Colonic mucosa (tissue), 4 donors: ENCODE data around the gene SCAMP1. TPM values are rescaled to one million over a fixed set of nuclear protein-coding genes. Genes with fewer than 3 reads are reported as not detected.

Experiments
- DNase-seq: peaks from one replicate; pipeline ENCODE4 v3.0.0-alpha.2; 2020
- H3K27ac ChIP-seq: fragments of 200-600 bp; one replicate; pipeline ENCODE4 v1.8.0; 2021
- H3K27me3 ChIP-seq: fragments of 200-600 bp; one replicate; pipeline ENCODE4 v1.8.0; 2021
- H3K36me3 ChIP-seq: fragments of 200-600 bp; one replicate; pipeline ENCODE4 v1.8.0; 2021
- H3K4me1 ChIP-seq: fragments of 200-600 bp; one replicate; pipeline ENCODE4 v1.8.0; 2021; ENCODE audit warnings: mild to moderate bottlenecking
- H3K4me3 ChIP-seq: fragments of 200-600 bp; one replicate; pipeline ENCODE4 v1.8.0; 2021
- H3K9ac ChIP-seq, 2 donors: one replicate each; pipeline ENCODE4 v1.7.0; 2013; ENCODE audit warnings: control low read depth in 2 of 2, low read depth in 2 of 2, low read length in 2 of 2
- H3K9me3 ChIP-seq: fragments of 200-600 bp; one replicate; pipeline ENCODE4 v1.8.0; 2021
- CTCF ChIP-seq: fragments of 200-600 bp; IDR thresholded peaks from one replicate; pipeline ENCODE4 v1.8.0; 2022; ENCODE audit warnings: antibody characterized with exemption, mild to moderate bottlenecking
- intact Hi-C: fragments of 100-400 bp; cut with DNase I; formaldehyde crosslinking; loops from one replicate; pipeline ENCODE4 v1.14.1; 2022
- total RNA-seq, 2 donors: library from RNA; stranded (reverse); fragmentation: NEBNext Ultra II Directional in 1 of 2; extraction: Animal tissue kit (Norgen Biotek cat#: 25700) in 1 of 2; gene quantifications; one replicate each; pipeline ENCODE4 v1.2.1, GENCODE V29; 2021
- donor health status: healthy.
- donor health status: DM: no; HTN: no; CAD: no.
- donor health status: DM: no; HTN: no; CAD: no.

The SCAMP1 gene
- total RNA-seq, 2 donors from 2014 or later, result 26.4 to 53.5 TPM

- DNase-seq, result no peak
- H3K36me3 ChIP-seq, result no peaks in the 10 kb centered on the region
- TF ChIP-seq CTCF, result no peak
- H3K4me1 ChIP-seq, result no peaks in the 10 kb centered on the region
- H3K4me3 ChIP-seq, result no peak overlapping the region
- no peaks in the 10 kb centered on the region for H3K27me3 ChIP-seq
- H3K9me3 ChIP-seq, result no peaks in the 10 kb centered on the region
- intact Hi-C loops, result no loop called here
- no peak overlapping the region for H3K27ac ChIP-seq
- H3K9ac ChIP-seq, result no peak overlapping the region
Observed at GRCh38 chr5:78458843-78459242, 98.4 kb downstream of the SCAMP1 start.

GRCh38 chr5:78467140-78467539, 106.7 kb downstream of the SCAMP1 start:
- H3K4me1 ChIP-seq, result no peaks in the 10 kb centered on the region
- no peaks in the 10 kb centered on the region for H3K9me3 ChIP-seq
- H3K27me3 ChIP-seq, result no peaks in the 10 kb centered on the region
- TF ChIP-seq CTCF, result no peak
- no peak overlapping the region for H3K9ac ChIP-seq
- no peak overlapping the region for H3K27ac ChIP-seq
- intact Hi-C loops, result loop anchor here (10.0 kb wide), 1 partner anchor 488 kb away; no protein-coding TSS in a partner anchor
- no peaks in the 10 kb centered on the region for H3K36me3 ChIP-seq
- DNase-seq, result no peak
- no peak overlapping the region for H3K4me3 ChIP-seq

GRCh38 chr5:78467752-78468357, 107.4 kb downstream of the SCAMP1 start:
- H3K4me3 ChIP-seq, result no peak overlapping the region
- DNase-seq, result no peak

GRCh38 chr5:78471896-78472295, 111.5 kb downstream of the SCAMP1 start:
- intact Hi-C loops, result no loop called here
- TF ChIP-seq CTCF, result no peak
- Histone ChIP-seq H3K4me1 (no peaks in the 10 kb centered on the region), H3K36me3 (no peaks in the 10 kb centered on the region), H3K9ac (no peak overlapping the region), H3K9me3 (no peaks in the 10 kb centered on the region), H3K27ac (no peak overlapping the region), H3K4me3 (no peak overlapping the region), H3K27me3 (no peaks in the 10 kb centered on the region)
- DNase-seq, result no peak

More at GRCh38 chr5:78467752-78468357, 107.4 kb downstream of the SCAMP1 start:
- H3K27me3 ChIP-seq, result no peaks in the 10 kb centered on the region
- no peak overlapping the region for H3K27ac ChIP-seq
- H3K9ac ChIP-seq, result no peak overlapping the region
- intact Hi-C loops, result loop anchor here (10.0 kb wide), 1 partner anchor 487 kb away; no protein-coding TSS in a partner anchor
- H3K36me3 ChIP-seq, result no peaks in the 10 kb centered on the region
- peak; percentile 72 for TF ChIP-seq CTCF
- H3K4me1 ChIP-seq, result no peaks in the 10 kb centered on the region
- no peaks in the 10 kb centered on the region for H3K9me3 ChIP-seq

GRCh38 chr5:78472469-78473106, 112.2 kb downstream of the SCAMP1 start:
- Histone ChIP-seq H3K4me3 (no peak overlapping the region), H3K36me3 (no peaks in the 10 kb centered on the region), H3K27ac (no peak overlapping the region), H3K27me3 (no peaks in the 10 kb centered on the region), H3K9me3 (no peaks in the 10 kb centered on the region), H3K4me1 (no peaks in the 10 kb centered on the region), H3K9ac (no peak overlapping the region)
- intact Hi-C loops, result no loop called here
- TF ChIP-seq CTCF, result no peak
- no peak for DNase-seq
